Measurements from ENCODE around the gene BTBD16.
A peak's percentile ranks its signal among the peaks of the same experiment; 100 is the strongest.

BTBD16 gene

DNA sequence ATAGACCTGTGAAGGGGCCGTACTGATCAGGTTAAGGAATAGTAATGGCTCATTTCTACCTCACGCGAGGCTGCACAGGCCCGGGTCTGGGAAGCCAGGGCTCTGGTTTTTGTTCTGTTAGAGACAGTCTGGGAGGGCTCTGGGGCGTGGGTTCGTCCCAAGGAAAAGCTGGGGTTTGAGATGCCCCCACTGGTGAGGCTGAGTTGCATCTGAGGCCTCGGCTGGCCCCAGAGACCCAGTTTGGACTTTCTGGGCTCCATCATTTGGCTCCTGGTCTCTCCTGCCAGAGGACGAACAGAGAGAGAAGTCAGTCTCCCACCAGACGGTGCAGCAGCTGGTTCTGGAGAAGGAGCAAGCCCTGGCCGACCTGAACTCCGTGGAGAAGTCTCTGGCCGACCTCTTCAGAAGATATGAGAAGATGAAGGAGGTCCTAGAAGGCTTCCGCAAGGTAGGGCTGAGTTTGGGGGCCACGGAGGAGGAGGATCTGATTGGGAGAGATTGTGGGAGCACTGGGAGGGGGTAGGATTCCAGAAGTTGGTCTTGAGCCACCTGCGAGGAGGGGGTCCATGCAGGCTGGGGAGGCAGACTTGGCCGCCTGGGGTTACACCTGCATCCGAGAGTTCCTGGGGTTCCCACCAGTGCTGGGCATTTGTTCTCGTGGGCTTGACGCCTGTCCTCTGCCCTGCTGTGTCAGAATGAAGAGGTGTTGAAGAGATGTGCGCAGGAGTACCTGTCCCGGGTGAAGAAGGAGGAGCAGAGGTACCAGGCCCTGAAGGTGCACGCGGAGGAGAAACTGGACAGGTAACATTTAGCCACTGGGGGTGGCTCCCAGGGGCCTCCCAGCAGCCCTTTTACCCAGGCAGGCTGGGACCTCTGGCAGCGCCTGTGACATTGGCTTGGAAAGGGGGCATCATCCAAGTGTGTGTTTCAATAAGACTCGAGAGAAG is 22.5 kb upstream of the BTBD16 start:
- no peak for DNase-seq

DNA sequence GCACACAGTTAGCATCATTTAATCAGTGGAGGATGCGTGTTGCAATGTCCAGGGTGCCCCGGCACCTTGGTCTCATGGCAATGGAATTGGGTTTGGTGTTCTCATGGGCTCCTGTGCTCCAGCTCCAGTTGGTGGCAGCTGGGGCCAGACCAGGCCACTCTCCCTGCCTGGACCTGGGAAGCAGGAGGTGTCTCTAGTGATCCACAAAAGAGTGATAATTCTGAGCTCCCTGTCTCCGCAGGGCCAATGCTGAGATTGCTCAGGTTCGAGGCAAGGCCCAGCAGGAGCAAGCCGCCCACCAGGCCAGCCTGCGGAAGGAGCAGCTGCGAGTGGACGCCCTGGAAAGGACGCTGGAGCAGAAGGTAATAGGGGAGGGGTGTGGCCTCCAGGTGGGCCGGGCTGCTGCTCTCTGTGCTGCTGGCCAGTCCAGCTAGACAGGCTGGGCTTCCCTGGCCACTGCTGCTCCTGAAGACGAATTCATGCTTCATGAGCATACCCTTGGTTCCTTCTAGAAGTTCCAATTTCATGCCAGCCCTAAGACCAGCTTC is 21.7 kb upstream of the BTBD16 start:
- DNase-seq, result no peak

DNA sequence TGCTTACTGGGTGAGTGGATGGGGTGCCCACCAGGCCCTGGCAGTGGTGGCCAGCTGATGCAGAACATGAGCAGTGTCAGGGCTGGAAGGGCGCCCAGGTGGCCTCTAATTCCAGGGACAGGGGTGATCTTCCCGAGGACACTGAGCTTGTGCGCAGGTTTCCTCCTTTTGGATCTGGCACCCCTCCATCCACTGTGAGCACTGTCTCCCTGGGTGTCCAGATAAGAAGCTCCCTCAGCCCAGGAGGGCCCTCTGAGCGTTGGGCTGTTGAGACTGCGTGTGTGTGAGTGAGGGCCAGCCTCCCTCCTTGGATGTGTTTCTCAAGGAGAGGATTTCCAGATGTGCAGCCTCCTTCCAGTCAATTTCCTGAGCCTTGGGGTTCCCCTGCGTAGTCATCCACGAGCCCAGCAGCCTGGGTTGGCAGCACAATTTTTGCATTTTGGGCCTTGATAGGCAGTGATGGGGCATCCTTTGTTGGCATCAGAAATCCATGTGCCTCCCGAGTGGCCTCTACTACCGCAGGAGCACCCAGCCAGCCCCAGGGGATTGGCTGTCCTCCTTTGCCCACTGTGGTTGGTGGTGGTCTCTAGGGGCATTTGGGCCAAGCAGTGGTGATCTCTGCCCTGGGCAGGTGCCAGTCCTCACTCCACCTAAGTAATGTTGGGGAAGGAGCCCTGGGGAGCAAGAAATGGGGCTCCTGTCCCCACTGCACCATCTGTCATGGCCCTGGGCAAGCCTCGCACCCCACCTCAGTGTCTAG is 20.9 kb upstream of the BTBD16 start:
- DNase-seq, result no peak

DNA sequence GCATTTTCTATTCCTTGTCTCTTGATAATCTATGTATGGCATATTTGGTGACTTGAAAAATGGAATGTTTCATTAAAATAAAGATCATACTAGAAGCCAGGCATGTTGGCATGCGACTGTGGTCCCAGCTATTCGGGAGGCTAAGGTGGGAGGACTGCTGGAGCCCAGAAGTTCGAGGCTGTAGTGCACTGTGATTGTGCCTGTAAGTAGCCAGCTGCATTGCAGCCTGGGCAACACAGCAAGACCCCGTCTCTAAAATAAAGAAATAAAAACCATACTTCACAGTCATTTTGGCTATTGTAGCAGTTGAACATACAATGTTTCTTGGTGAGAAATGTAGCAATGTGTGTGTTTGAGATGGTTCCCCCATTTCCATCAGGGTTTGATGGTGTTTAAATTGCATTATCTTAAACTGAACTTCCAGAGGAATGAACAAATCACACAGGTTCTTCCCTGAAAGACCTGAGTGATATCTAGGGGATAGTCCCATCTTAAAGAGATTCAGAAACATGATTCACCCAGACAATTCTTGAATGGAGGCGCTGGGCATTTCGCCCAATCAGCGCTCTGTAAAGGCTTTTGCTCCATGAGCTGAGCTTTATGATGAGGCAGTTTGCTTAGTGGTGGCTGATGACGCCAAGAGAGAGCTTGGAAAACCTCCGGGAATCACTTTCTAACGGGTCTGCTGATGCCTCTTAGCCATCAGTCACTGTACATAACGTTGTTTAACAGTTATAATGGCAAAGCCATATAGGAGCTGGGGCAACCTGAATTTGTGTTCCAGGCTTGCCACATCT is 19.4 kb upstream of the BTBD16 start:
- DNase-seq, result no peak

GRCh38 chr10:122252805-122253204 is 18.3 kb upstream of the BTBD16 start:
- DNase-seq, result no peak

DNA sequence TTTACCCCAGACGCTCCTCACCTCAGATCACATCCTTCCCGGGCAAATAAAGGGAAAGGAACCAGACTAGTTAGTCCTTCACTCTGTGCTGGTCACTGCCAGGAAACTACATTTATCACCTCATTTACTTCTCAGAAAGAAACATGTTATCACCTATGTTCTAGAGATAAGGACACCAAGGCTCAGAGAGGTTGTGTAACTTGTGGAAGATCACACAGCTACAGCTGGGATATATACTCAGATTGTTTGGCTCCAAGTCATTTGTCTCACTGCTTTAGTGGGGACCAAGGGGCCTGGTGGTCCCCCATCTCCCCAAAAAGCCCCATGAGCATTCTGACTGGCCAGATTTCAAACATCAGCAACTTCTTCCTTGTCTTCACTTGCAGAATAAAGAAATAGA is 17.5 kb upstream of the BTBD16 start:
- DNase-seq, result no peak

GRCh38 chr10:122254831-122255230 is 16.3 kb upstream of the BTBD16 start:
- DNase-seq, result no peak

GRCh38 chr10:122255509-122256301 is 15.4 kb upstream of the BTBD16 start:
- no peak for DNase-seq

DNA sequence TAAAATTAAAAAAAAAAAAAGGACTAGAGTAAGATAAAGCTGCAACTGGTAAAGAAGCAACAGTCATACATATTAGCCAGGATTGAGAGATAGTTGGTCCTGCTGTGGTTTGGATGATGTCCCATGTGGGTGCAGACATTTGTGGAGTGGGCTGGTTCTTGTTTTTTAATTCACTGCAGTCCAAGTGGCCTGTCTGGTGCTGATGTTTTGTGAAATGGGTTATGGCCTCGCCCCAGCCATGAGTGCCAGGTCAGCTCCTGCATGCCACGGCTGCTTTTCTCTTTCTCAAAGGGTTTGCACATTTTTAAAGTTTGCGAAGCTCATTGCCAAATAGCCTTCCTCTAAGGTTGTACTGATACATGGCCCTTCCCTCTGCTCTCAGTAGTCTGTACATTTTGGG is 14.1 kb upstream of the BTBD16 start:
- DNase-seq, result no peak

DNA sequence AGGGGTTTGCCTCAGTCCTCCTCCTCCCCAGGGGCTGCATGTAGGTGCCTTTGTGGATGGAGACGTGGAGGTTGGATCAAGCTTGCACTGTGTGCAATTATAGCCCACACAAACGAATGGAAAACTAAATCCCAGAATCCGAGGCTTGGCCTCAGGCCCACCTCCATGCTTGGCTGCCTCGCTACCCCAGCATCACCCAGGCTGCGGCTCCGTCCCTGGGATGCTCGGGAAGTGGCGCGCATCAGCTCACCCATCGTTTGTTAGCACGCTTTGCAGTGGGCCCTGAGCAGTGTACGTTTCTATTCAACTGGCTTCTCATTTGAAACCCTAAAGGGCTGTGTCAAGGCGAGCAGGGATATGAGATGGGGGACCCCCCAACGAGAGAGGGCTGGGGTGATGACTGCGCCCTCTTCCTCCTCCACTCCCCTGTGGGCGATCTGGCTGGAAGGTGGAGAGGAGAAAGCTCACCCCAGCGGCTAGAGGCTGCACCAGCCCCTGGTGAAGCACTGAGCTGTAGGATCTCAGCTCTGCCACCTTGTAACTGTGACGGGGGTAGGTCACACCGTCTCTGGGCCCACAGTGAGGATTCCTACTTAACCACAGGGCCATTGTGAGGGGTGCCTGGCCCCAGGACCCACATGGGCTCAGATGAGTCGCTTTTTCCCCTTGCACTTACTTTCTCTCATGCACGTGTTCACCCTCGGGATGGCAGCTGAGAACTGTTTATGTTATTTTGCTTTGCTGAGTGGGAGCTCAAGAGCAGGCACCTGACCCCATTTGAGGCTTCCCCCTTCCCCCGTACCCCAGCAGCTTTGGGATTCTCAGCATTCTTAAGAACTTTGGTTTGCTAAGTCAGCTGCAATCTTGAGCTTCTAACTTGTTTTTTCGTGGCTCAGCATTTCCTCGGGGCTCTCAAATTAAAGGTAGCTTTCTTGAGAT is 12.7 kb upstream of the BTBD16 start:
- no peak for DNase-seq

DNA sequence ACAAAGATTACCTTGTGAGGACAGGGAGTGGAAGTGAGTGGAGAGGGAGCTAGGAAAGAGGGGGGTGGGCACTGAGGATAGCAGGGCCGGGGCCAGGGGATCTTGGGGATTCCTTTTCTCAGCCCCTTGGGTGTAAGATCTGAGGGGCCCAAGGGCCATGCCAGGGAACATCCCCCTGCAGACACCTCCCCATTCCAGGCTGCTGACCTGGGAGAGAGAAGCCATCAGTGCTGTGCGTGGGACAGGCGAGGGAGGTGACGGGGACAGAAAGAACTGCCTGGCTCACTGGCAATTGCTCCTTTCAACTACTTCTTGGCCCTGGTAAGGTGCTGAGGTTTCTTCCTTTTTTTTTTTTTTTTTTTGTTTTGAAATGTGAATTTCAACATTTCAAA is 12.0 kb upstream of the BTBD16 start:
- DNase-seq, result no peak

DNA sequence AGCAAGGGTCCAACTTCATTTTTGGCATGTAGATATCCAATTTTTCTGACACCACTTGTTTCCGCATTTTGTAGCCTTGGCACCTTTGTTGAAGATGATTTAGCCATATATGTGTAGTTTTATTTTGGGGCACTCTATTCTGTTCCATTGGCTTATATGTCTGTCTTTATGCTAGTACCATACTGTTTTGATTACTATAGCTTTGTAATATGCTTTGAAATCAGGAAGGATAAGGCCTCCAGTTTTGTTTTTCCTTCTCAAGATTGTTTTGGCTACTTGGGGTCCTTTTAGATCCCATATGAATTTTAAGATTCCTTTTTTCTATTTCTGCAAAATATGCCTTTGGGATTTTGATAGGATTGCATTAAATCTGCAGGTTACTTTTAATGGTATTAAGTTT is 9.5 kb upstream of the BTBD16 start:
- no peak for DNase-seq

DNA sequence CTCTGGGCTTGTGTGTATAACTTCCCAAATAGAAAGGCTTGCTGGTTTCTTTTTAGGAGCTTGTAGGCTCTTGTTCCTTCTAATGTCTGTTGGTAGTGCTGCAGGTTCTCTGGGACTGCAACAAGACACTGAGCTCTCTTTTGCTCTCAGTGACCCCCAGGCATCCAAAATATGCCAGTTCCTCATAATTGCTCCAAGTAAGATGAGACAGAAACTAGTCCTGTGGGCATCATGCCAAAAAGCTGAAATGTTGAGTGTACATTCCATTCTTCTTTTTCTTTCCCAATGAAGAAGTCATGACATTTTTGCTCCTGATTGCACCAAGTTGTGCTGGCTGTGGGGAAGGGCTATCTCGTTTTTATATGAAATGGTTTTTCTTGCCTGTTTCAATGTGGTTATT is 7.1 kb upstream of the BTBD16 start:
- no peak for DNase-seq

- DNase-seq, result no peak
Observed at GRCh38 chr10:122264436-122264835, 6.7 kb upstream of the BTBD16 start.

- no peak for DNase-seq
Observed at GRCh38 chr10:122264931-122265330, 6.2 kb upstream of the BTBD16 start.

- no peak for DNase-seq
Observed at GRCh38 chr10:122265896-122266295, 5.2 kb upstream of the BTBD16 start.

DNA sequence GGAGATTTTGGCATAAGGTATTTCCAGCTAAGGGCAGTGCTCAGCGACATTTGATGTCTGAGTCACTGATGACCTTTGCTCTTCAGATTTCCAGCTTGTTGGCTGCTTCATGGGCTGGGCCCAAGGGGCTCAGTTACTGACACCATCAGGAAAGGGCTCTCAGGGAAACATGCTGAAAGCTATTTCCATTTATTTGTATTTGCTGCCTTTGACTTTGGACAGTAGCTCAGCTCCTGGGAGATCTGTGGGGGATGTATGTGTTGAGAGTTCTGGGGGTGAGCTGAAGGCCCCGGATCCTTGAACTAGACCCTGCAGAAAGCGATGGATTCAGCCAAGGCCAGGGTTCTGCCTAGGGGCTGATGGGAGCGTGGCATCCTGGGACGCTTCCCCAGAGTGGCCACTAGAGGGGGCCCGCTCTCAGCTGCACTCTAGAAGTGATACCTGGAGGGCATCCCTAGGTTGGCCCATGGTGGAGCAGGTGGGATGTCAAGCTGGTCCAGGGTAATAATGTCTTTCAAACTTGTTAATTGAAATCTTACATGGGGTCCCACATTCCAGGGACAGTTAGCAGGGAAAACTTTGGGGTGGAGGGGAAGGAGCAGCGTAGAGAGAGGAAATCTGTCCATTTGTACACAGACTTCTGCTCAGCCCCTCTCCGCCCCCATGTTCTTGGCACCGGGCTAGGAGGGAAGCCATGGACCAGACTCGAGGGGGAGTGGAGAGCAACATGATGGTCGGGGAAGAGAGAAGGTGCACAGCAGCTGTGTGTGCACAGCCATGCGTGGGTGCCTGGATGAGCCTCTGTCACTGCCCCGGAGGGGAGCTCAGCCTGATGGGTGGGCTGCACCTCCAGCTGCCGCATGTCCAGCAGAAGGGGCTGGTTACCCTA is 3.0 kb upstream of the BTBD16 start:
- peak; percentile 70 for DNase-seq

DNA sequence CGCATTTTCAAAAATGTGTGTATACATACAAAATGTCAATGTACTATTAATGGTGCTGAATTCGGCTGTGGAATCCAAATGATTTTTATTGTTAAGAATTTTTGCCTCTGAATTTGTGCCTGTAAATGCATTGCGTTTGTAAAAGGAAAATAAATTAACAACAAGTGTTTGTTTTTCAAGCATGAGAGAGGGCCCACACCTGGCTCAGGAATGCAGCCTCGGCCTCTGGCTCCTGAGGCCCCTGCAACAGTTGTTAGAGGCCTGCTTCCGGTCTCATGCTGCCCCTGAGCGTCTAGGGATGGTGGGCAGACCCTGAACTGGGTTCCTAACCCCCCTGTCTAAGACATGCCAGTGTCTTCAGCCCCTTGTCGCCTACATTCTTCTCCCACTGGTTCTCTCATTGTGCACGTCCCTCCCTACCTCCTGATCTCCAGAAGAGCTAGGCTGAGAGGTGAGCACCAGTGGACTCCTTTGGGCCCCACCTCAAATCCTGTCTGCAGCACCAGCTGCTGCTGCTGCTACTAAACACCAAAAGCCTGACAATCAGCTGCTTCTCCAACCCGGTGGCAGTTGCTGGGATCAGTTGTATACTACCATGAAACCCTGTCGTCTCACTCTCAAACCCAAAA is 1.9 kb upstream of the BTBD16 start:
- no peak for DNase-seq

DNA sequence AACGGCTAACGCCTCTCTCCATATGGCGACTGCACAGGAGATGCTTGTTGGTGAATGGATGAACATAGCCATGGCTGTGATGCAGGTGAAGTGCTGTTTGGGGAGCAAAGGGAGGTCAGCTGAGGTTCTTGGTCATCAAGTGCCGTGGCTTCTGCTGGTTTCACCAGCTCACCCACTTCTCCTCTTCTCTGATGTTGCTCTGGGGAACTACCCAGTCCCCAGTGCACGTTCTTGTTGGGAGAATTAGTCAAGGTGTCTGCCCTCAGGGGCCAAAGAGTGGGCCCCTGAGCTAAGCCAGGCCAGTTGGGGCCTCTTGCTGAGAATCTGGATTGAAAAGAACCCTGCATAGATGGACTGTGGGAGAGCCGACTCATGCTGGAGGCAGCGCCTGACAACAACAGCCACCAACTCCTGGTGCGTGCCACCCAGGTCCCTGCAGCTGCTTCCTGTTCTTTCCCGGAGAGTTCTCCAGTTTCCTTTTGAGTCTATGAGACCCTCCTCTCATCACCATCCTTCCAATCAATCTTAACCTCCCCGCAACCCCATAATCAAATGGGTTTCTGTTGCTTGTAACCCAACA is 3.0 kb downstream of the BTBD16 start:
- no peak for DNase-seq

Measured in activated CD4-positive, alpha-beta T cell treated with anti-CD3 and anti-CD28 coated beads for 48 hours (primary cell).